ENCODE results near the gene HFE. TPM values are rescaled to one million over a fixed set of nuclear protein-coding genes. Genes with fewer than 3 reads are reported as not detected.
"Not testable (repeated sequence)": the region's sequence is repeated elsewhere in the genome, so short reads cannot be mapped to it uniquely, and the experiment has no call there.

The HFE gene
- total and polyA plus RNA-seq, 8 donors = 1.5 to 8.2 (median 3.7) TPM

DNA sequence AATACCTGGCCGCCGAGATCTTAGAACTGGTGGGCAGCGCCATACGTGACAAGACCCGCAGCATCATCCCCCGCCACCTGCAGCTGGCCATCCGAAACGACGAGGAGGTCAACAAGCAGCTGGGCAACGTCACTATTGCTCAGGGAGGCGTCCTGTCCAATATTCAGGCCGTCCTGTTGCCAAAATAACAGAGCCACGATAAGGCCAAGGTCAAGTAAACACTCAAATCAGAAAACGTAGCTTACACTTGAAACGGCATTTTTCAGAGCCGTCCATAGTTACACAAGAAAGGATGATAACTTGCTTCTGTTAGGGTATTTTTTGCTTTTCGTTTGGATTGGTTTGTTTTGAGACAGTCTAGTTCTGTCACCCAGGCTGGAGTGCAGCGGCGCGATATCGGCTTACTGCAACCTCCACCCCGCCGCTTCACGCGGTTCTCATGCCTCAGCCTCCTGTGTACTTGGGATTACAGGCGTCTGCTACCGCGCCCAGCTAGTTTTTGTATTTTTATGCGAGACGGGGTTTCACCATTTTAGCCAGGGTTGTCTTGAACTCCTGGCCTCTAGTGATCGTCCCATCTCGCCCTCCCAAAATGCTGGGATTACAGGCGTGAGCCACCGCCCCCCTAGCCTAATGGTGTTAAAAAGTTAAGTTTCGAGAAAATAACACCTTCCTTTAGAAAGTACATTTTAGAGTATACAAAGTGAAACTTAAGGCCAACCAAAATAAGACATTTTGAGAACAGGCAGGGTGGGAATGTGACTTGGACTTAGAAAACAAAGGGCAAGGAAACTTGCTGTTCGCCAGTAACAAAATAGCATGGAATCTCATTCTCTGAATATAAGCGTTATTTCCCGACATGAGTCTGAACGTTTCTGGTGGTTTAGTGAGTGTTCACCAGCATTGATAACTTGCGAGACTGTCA is 42.8 kb upstream of the HFE start:
- intact Hi-C loops (cut with DNase I; ENCODE audit: low total_unique reads) = no loop called here
- Histone ChIP-seq H3K36me3 (no peaks in the 10 kb centered on the region), H3K9me3 (no peaks in the 10 kb centered on the region), H3K27me3 (no peaks in the 10 kb centered on the region), H3K4me1 (peaks cover 5 to 25% (median 14%) of the 10 kb centered on the region in 4 donors), H3K4me3 (peak overlapping the region; percentile 48 to 55 (median 52)), H3K27ac (peak overlapping the region; percentile 92 to 98 (median 94))
- WGBS, 5 donors = 0 to 1% (median 1%) methylated on average over 37 to 40 of the region's 40 CpGs
- no peak for TF ChIP-seq EP300 (IDR thresholded peaks at IDR 0.05)
- TF ChIP-seq, protein P1, sequence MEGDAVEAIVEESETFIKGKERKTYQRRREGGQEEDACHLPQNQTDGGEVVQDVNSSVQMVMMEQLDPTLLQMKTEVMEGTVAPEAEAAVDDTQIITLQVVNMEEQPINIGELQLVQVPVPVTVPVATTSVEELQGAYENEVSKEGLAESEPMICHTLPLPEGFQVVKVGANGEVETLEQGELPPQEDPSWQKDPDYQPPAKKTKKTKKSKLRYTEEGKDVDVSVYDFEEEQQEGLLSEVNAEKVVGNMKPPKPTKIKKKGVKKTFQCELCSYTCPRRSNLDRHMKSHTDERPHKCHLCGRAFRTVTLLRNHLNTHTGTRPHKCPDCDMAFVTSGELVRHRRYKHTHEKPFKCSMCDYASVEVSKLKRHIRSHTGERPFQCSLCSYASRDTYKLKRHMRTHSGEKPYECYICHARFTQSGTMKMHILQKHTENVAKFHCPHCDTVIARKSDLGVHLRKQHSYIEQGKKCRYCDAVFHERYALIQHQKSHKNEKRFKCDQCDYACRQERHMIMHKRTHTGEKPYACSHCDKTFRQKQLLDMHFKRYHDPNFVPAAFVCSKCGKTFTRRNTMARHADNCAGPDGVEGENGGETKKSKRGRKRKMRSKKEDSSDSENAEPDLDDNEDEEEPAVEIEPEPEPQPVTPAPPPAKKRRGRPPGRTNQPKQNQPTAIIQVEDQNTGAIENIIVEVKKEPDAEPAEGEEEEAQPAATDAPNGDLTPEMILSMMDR (IDR thresholded peaks at IDR 0.05) = no peak
- no peak for TF ChIP-seq POLR2AphosphoS5 (IDR thresholded peaks at IDR 0.05)
- TF ChIP-seq POLR2A (IDR thresholded peaks at IDR 0.05) = no peak
- peak in 1 of 2 donors; percentile 71 for DNase-seq

DNA sequence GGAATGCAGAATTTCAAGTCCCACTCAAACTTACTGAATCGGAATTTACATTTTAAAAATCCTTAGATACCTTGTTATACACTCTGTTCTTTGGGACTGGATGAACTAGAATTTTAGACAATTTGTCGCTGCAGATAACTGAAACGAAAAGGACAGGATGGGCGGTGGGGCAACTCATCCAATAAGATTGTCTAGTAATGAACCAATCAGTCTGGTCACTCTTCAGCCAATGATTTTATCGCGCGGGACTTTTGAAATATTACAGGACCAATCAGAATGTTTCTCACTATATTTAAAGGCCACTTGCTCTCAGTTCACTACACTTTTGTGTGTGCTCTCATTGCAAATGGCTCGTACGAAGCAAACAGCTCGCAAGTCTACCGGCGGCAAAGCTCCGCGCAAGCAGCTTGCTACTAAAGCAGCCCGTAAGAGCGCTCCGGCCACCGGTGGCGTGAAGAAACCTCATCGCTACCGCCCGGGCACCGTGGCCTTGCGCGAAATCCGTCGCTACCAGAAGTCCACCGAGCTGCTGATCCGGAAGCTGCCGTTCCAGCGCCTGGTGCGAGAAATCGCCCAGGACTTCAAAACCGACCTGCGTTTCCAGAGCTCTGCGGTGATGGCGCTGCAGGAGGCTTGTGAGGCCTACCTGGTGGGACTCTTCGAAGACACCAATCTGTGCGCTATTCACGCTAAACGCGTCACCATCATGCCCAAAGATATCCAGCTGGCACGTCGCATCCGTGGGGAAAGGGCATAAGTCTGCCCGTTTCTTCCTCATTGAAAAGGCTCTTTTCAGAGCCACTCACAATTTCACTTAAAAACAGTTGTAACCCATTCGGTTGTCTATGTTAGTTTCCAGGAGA is 41.9 kb upstream of the HFE start:
- Histone ChIP-seq H3K27me3 (no peaks in the 10 kb centered on the region), H3K4me1 (peaks cover 5 to 25% (median 14%) of the 10 kb centered on the region in 4 donors), H3K36me3 (no peaks in the 10 kb centered on the region), H3K9me3 (no peaks in the 10 kb centered on the region), H3K4me3 (peak overlapping the region; percentile 48 to 55 (median 52)), H3K27ac (peak overlapping the region; percentile 92 to 98 (median 94))
- TF ChIP-seq POLR2AphosphoS5 (IDR thresholded peaks at IDR 0.05) (peak; percentile 78 to 95 (median 89)), POLR2A (IDR thresholded peaks at IDR 0.05) (peak in 2 of 4 donors; percentile 67), EP300 (IDR thresholded peaks at IDR 0.05) (no peak)
- TF ChIP-seq, protein P1 (IDR thresholded peaks at IDR 0.05) = no peak
- 0 to 1% (median 1%) methylated on average over 38 to 47 of the region's 47 CpGs for WGBS, 5 donors
- DNase-seq = peak; percentile 76 to 96
- intact Hi-C loops (cut with DNase I; ENCODE audit: low total_unique reads) = no loop called here

DNA sequence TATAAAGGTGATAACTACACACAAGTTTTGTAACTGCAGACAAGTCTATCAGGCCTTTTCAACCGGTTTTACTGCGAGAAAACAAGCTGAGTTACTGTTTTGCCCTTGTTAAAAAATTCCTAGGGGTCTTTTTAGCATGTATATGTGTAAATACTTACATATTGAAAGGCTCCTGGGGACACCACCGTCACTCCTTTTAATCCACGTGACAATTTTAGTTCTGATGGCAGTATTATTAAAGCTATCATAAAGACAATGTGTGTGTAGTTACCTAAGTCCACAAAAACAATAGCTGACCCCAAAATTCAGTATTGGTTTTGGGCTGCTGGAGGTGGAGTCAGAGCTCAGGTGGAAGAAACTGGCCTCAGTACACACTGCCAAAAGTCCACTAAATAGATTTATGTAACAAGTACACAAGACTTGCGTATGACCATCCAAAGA is 41.3 kb upstream of the HFE start:
- intact Hi-C loops (cut with DNase I; ENCODE audit: low total_unique reads) = no loop called here
- no peak for DNase-seq
- H3K9me3 ChIP-seq = no peaks in the 10 kb centered on the region
- H3K4me1 ChIP-seq = peaks cover 5 to 25% (median 14%) of the 10 kb centered on the region in 4 donors
- H3K36me3 ChIP-seq = no peaks in the 10 kb centered on the region
- peak overlapping the region in 2 of 4 donors; percentile 48 to 51 for H3K4me3 ChIP-seq
- H3K27me3 ChIP-seq = no peaks in the 10 kb centered on the region
- TF ChIP-seq, protein P1 (IDR thresholded peaks at IDR 0.05) = no peak
- TF ChIP-seq POLR2A (IDR thresholded peaks at IDR 0.05) = no peak
- no peak for TF ChIP-seq EP300 (IDR thresholded peaks at IDR 0.05)
- no peak for TF ChIP-seq POLR2AphosphoS5 (IDR thresholded peaks at IDR 0.05)
- H3K27ac ChIP-seq = peak overlapping the region in 4 of 5 donors; percentile 92 to 98 (median 95)
- 24 to 32% (median 28%) methylated on average over 5 of the region's 5 CpGs for WGBS, 5 donors

DNA sequence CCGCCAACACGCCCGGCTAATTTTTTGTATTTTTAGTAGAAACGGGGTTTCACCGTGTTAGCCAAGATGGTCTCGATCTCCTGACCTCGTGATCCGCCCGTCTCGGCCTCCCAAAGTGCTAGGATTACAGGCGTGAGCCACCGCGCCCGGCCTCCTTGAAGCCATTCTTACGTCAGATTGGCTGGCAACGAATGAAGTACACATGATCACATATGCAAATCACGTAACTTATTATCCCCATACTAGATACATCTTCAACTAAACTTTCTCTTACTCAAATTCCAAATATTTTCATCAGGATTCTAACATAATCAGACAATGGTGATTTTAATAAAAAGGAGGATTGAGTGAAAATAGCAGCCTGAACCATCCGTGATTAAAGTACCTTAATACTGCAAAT is 39.9 kb upstream of the HFE start:
- H3K9me3 ChIP-seq; H3K27me3 ChIP-seq; H3K27ac ChIP-seq; H3K4me3 ChIP-seq; H3K36me3 ChIP-seq; intact Hi-C loops (cut with DNase I; ENCODE audit: low total_unique reads); DNase-seq: not testable (repeated sequence)
- 92 to 98% (median 95%) methylated on average over 9 to 15 of the region's 18 CpGs for WGBS, 5 donors
- peaks cover 5 to 25% (median 14%) of the 10 kb centered on the region in 4 donors for H3K4me1 ChIP-seq
